Heart left ventricle (tissue), 16 donors: Measurements from ENCODE around the gene SCARB1. TPM values are rescaled to one million over a fixed set of nuclear protein-coding genes. Genes with fewer than 3 reads are reported as not detected.

ENCODE experiments used
- ATAC-seq, 4 donors: fragments of 200-7000 bp; cut with Tn5 transposase; one replicate each; pipeline ENCODE4 v1.9.1; 2020 to 2022; ENCODE audit warnings: moderate library complexity in 4 of 4, mild to moderate bottlenecking in 3 of 4, moderate number of reproducible peaks in 1 of 4
- DNase-seq, 5 donors: peaks; one replicate each; pipeline ENCODE4 v3.0.0-alpha.2; 2020
- H3K27ac ChIP-seq, 12 donors: fragments of 200-600 bp; sonication (generic) in 4 of 12; one replicate each; pipeline versions ENCODE4 v1.5.0 to v1.8.0; 2016 to 2022; ENCODE audit warnings: mild to moderate bottlenecking in 2 of 12
- H3K27me3 ChIP-seq, 9 donors: fragments of 200-600 bp; sonication (generic) in 2 of 9; one replicate each; pipeline versions ENCODE4 v1.5.1 to v1.8.0; 2016 to 2022; ENCODE audit warnings: mild to moderate bottlenecking in 3 of 9
- H3K36me3 ChIP-seq, 9 donors: fragments of 200-600 bp; sonication (generic) in 2 of 9; one replicate each; pipeline versions ENCODE4 v1.5.0 to v1.8.0; 2018 to 2022; ENCODE audit warnings: mild to moderate bottlenecking in 2 of 9
- H3K4me1 ChIP-seq, 12 donors: fragments of 200-600 bp; sonication (generic) in 4 of 12; one replicate each; pipeline versions ENCODE4 v1.5.0 to v1.8.0; 2016 to 2022; ENCODE audit warnings: mild to moderate bottlenecking in 3 of 12
- H3K4me3 ChIP-seq, 12 donors: fragments of 200-600 bp; sonication (generic) in 4 of 12; one replicate each; pipeline versions ENCODE4 v1.5.0 to v1.8.0; 2017 to 2022; ENCODE audit warnings: mild to moderate bottlenecking in 9 of 12, moderate library complexity in 4 of 12
- H3K9me3 ChIP-seq, 12 donors: fragments of 200-600 bp; sonication (generic) in 4 of 12; one replicate each; pipeline versions ENCODE4 v1.5.0 to v1.8.0; 2016 to 2022; ENCODE audit warnings: mild to moderate bottlenecking in 1 of 12
- CTCF ChIP-seq, 12 donors: fragments of 200-600 bp; sonication (generic) in 4 of 12; IDR thresholded peaks; one replicate each; pipeline versions ENCODE4 v1.5.0 to v1.8.0; 2018 to 2022; ENCODE audit warnings: antibody characterized with exemption in 12 of 12, mild to moderate bottlenecking in 5 of 12
- POLR2A ChIP-seq, 2 donors: fragments of 450-650 bp; IDR thresholded peaks; one replicate each; pipeline ENCODE4 v1.6.1; 2017; ENCODE audit warnings: antibody characterized with exemption in 2 of 2, mild to moderate bottlenecking in 2 of 2, moderate library complexity in 2 of 2
- WGBS, 4 donors: extraction: QIAGEN DNeasy Blood & Tissue Kit in 2 of 4; methylation state at CpG; one replicate each; pipeline versions ENCODE4 v1.1.5 to v1.1.7; 2013 to 2018; 5-methylcytosine and 5-hydroxymethylcytosine counted together
- intact Hi-C, 10 donors: fragments of 100-400 bp; cut with DNase I; formaldehyde crosslinking; loops; one replicate each; pipeline versions ENCODE4 v1.11.1 to v1.14.2; 2022
- polyA plus RNA-seq, 2 donors: library from polyadenylated mRNA; stranded (reverse); fragments of 200-250 nt; gene quantifications; one replicate each; pipeline ENCODE4 v1.2.3, GENCODE V29; 2013
- total RNA-seq, 9 donors: library from RNA; depleted of rRNA in 2 of 9; stranded (reverse); fragments of >200 nt in 2 of 9; fragmentation: NEBNext Ultra II Directional in 3 of 9; extraction: Animal tissue kit (Norgen Biotek cat#: 25700) in 3 of 9; gene quantifications; one replicate each; pipeline versions ENCODE4 v1.1.0 to v1.2.4, GENCODE V29; 2016 to 2023
- donor health status: ischemic (EF 13 %, LVEDD 7.1; RV severe dilation, severe dysfunction).
- donor health status: healthy with polysubstance abuse.
- donor health status: DM: no; HTN: yes; CAD: no.
- donor health status: DM: no; HTN: no; CAD: no.
- donor health status: ischemic (EF 25% LVEDD 6.9; RV normal size, moderate dysfunction).
- donor health status: ischemic (EF 25% LVEDD 5.7; RV mildly dilated, moderate dysfunction).
- donor health status: healthy.
- donor health status: DM: yes; HTN: yes; CAD: no.
- donor health status: ischemic (EF 35%, LVEDD 5.7; RV mildly dilated, moderate dysfunction).
- donor health status: nonischemic (EF 11% LVEDD 7.7; RV severe dilation, severe dysfunction).
- donor health status: DM: yes; HTN: yes; CAD: no.
- donor health status: PGD.
- donor health status: ischemic (EF 29% LVEDD 5.4; RV normal size, mild dysfunction).
- donor health status: nonischemic (EF 23%, LVEDD 6.1; RV moderate dilation, normal function).

Gene SCARB1
- total and polyA plus RNA-seq, 11 donors = 6.9 to 21.7 (median 14.0) TPM

DNA sequence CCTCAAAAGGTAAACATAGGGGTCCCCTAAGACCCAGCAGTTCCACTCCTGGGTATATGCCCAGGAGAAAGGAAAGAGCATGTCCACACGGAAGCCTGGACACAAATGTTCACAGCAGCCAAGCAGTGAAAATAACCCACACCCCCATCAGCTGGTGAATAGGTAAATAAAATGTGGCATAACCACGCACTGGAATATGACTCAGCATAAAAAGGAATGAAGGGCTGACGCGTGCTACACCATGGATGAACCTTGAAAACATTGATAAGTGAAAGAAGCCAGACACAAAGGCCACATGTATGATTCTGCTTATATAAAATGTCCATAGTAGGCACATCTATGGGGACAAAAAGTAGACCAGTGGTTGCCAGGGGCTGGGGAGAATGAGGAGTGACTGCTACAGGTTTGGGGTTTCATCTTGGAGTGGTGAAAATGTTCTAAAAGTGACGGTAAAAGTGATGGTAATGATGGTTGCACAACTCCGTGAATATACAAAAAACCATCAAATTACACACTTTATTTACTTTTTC lies 3.8 kb upstream of the SCARB1 start:
- no peak for TF ChIP-seq POLR2A (IDR thresholded peaks at IDR 0.05)
- TF ChIP-seq CTCF (IDR thresholded peaks at IDR 0.05) = no peak
- Histone ChIP-seq H3K4me3 (no peak overlapping the region), H3K27me3 (no peaks in the 10 kb centered on the region), H3K4me1 (peaks cover 4 to 41% (median 10%) of the 10 kb centered on the region in 12 donors), H3K9me3 (no peaks in the 10 kb centered on the region), H3K36me3 (no peaks in the 10 kb centered on the region), H3K27ac (no peak overlapping the region)
- DNase-seq = no peak
- intact Hi-C loops = loop anchor here in 1 of 10 donors (5.0 kb wide), 1 partner anchor 35 kb away; no protein-coding TSS in a partner anchor
- WGBS, 4 donors = 72 to 84% (median 74%) methylated on average over 6 of the region's 6 CpGs
- ATAC-seq = no peak

DNA sequence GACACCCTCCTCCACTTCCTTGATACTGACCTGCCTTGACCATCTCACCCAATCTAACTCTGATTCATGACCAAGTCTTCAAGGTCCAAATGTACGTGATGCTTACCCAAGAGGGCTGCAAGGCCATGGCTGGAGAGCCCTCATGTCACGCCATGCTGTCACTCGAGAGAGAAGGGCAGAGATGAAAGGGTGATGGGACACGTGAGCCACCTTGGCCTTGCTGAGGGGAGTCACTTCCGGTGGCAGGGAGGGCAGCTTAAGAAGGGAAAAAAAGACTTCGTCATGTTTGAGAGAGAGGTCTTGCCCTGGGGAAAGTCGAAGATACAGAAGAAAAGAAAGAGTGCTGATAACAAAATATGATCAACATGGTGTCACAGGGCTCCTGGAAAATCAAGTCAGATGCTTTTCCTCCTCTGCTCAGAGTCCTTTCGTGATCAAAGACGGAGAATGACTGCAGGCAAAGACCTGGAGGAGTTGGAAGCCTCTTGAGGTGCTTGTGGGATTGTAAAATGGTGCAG lies 3.3 kb upstream of the SCARB1 start:
- 82 to 89% (median 86%) methylated on average over 9 of the region's 9 CpGs for WGBS, 4 donors
- no peaks in the 10 kb centered on the region for H3K9me3 ChIP-seq
- no peak for TF ChIP-seq CTCF (IDR thresholded peaks at IDR 0.05)
- no peak for TF ChIP-seq POLR2A (IDR thresholded peaks at IDR 0.05)
- no peak for DNase-seq
- H3K27ac ChIP-seq = no peak overlapping the region
- intact Hi-C loops = loop anchor here in 1 of 10 donors (5.0 kb wide), 1 partner anchor 35 kb away; no protein-coding TSS in a partner anchor
- H3K36me3 ChIP-seq = no peaks in the 10 kb centered on the region
- H3K4me3 ChIP-seq = no peak overlapping the region
- no peaks in the 10 kb centered on the region for H3K27me3 ChIP-seq
- ATAC-seq = no peak
- H3K4me1 ChIP-seq = peaks cover 5 to 46% (median 12%) of the 10 kb centered on the region in 12 donors

DNA sequence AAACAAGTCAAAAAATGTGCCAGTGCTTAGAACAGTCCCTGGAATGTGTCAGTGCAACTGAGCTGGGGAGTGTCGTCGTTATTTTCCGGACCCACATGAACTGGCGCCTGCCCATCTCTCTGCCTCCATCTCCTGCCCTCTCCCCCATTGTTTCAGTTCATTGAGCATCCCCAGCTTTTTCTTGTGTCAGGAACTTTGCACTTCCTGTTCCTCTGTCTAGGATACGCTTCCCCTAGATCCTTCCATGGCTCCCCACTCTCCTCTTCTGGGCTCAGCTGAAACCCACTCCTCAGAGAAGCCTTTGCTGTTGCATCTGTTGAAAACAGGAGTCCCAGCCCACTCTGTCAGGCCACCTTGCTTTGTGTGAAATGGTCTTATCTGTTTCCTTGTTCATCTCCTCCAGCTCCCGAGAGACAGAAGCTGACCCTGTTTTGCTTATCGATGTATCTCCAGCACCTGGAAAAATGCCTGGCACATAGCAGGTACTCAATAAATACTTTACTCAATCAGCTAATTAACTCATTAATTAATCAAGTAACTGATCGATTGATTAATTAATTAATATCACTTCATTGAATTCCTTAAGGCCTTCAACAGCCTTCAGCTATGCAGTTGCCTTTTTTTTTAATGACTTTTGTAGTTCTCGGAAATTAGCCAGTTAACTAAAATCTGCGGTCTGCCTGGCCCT lies 2.7 kb upstream of the SCARB1 start:
- ATAC-seq = no peak
- peaks cover 5 to 52% (median 16%) of the 10 kb centered on the region in 12 donors for H3K4me1 ChIP-seq
- H3K9me3 ChIP-seq = no peaks in the 10 kb centered on the region
- TF ChIP-seq POLR2A (IDR thresholded peaks at IDR 0.05) (no peak), CTCF (IDR thresholded peaks at IDR 0.05) (no peak)
- 71 to 79% (median 75%) methylated on average over 10 of the region's 10 CpGs for WGBS, 4 donors
- DNase-seq = no peak
- H3K27ac ChIP-seq = no peak overlapping the region
- intact Hi-C loops = loop anchor here in 1 of 10 donors (5.0 kb wide), 1 partner anchor 36 kb away; no protein-coding TSS in a partner anchor
- H3K4me3 ChIP-seq = no peak overlapping the region
- no peaks in the 10 kb centered on the region for H3K36me3 ChIP-seq
- H3K27me3 ChIP-seq = no peaks in the 10 kb centered on the region

- WGBS, 4 donors = 74 to 91% (median 86%) methylated on average over 7 of the region's 7 CpGs
- Histone ChIP-seq H3K9me3 (no peaks in the 10 kb centered on the region), H3K36me3 (no peaks in the 10 kb centered on the region), H3K27me3 (no peaks in the 10 kb centered on the region), H3K4me3 (no peak overlapping the region), H3K4me1 (peaks cover 5 to 55% (median 20%) of the 10 kb centered on the region in 12 donors), H3K27ac (no peak overlapping the region)
- DNase-seq (no peak), ATAC-seq (no peak)
- intact Hi-C loops = loop anchor here in 1 of 10 donors (5.0 kb wide), 1 partner anchor 37 kb away; no protein-coding TSS in a partner anchor
- no peak for TF ChIP-seq CTCF (IDR thresholded peaks at IDR 0.05)
- TF ChIP-seq POLR2A (IDR thresholded peaks at IDR 0.05) = no peak
These were observed 2.1 kb upstream of the SCARB1 start for GRCh38 chr12:124865728-124866127.
